ENCODE measurements around the gene NRXN2.
"Not testable (repeated sequence)": the region's sequence is repeated elsewhere in the genome, so short reads cannot be mapped to it uniquely, and the experiment has no call there.

The NRXN2 gene

DNA sequence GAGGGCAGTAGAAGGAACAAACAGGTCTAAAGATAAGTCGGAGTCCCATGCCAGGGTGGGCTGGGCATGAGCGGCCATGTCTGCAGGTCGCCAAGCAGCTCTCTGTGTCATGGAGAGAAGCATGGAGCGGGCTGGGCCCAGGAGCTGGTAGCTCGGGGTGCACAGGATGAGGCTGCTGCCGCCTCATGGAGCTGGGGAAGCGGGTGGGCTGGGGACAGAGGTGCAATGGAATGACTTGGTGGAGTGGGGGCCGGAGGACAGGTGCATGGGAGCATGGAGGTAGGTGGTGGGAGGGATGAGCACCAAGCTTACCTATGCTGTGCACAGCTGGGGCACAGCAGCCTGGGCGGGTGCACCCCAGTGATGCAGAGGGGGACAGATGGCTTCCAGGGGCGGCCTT lies 3.6 kb downstream of the NRXN2 start:
- no peak for DNase-seq

DNA sequence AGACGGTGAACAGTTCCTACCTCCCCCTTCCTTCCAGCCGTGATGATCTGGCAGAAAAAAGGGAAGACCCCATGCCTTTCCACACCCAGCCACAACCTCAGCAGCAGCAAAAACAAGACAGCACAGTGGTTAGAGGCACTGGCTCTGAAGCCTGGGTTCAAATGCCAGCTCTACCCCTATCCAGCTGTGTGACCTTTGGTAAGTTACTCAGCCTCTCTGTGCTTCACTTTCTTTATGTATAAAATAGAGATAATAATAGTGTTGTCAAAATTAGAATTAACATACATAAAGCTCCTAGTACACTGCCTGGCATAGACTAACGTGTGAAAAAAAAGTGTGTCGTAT lies 4.2 kb downstream of the NRXN2 start:
- DNase-seq, result no peak

DNA sequence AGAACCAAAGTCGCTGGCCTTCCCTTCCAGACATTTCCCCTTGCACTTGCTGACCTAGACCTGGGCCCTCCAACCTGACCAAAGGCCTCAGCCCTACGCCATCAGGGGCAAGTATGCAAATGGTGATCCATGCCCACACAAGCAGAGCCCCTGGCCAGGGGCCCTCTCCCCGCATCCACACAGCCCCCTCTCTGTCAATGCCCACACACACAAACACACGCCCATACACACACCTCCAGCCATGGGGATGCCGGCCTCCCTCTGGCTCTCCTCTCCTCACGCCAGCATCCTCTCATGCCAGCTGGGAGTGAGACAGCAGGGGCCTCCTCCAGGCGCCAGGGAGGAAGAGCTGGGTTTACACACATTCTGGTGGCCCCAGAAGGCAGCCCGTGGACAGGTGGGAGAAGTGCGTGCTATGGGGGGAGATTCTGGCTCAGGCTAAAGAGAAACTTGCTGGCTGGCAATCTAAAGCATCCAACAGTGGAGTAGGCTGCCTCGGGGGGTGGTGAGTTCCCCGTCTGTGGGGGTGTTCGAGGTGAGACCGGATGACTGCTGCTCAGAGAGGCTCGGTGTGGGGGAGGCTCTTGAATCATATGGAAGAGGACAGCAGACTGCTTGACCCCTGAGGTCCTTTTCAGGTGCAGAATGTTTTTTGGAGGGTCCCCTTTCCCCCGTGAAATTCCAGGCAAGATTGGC lies 4.8 kb downstream of the NRXN2 start:
- no peak for DNase-seq

DNA sequence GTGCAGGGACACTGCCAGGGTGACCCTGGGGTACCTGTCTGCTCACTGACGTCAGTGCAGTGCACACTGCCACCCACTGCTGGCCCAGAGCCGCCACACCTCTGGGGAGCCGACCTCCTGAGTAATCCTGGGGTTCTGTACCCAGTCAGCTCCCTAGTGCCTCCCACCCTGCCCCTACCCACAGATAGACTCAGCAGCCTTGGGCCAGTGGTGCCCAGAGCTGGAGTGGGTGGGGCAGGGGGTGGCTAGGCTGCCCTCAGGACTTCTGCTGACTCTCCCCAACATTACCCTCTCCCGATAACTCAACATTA lies 5.8 kb downstream of the NRXN2 start:
- no peak for DNase-seq

DNA sequence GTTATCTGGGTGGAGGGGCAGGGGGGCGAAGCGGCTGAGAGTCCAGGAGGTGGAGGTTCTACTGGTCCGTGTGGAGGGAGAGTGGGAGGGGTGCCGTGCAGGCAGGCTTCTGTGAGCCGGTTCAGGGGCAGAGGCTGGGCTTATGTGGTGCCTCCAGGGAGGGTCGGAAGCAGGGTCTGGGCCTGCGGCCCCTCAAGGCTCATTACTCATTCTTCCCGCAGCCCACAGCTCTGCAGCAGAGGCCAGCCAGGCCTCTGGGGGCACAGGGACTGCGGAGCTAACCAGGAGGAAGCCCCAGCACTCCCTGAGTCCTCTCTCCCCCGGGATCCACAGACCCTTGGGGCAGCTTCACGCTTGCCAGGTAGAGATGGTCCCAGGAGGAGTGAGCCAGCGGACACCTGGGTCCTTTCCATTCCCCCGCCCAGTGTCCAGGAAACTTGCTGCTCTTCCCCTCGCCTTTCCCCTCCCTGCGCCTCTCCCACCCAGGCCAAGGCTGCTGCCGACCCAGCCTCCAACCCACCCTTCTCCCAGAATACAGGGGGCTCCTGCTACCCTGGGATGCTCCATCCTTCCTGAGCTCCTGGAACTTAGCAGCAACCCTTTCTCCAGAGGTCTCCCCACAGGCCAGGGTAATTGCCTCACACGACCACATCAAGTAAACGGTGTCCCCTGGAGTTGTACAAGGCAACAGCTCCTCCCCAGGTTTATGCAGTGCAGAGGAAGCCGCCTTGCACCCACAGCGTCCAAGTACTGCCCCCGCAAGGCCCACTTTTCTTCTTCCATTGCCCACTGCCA lies 6.3 kb downstream of the NRXN2 start:
- DNase-seq, result no peak

DNA sequence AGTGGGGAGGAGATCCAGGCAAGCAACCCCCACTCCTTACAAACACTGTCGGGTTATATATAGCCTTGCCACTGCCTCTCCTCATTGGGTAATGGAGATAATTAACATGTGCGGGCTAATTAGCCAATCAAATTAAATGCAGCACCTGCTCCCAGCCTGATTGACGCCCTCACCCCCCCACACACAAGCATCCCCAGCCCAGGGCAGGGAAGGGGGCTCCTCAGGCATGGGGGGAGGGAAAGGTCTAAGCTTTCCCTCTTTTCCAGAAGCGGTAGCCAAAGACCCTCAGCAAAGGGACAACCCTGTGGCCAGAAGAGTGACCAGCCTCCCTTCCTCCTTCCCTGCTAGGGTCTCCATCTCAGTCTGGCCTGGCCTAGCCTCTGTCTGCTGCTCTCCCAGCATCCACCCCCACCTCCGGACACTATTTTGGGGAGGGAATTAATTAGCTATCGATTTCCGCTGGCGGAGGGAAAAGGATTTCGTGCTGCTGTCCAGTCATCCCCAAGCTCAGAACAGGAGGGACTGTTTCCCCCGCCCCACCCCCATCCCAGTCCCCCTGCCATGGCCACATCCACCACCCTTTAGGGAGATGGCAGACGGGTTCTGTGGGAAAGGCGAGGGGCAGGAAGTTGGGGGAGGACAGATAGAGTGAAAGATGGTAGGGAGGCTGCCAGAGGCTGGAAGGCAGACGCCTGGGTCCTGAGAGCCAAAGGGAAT lies 7.1 kb downstream of the NRXN2 start:
- no peak for DNase-seq

DNA sequence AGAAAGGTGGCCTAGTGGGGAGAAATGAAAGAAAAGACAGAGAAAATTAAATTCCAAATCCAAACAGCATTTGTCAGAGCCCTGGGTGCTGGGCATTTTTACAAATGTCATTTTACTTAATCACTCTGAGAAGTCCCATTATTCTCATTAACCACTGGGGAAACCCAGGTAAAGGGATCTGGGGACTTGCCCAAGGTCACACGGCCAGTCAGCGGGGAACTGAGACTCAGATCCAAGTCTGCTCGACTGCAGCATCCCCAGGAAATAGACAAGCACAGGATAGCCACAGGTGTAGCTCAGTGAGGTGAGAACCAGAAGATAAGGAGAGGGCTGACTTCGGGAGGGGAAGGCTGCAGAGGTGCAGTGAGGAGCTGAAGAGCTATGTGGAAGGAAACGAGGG lies 7.9 kb downstream of the NRXN2 start:
- no peak for DNase-seq

DNA sequence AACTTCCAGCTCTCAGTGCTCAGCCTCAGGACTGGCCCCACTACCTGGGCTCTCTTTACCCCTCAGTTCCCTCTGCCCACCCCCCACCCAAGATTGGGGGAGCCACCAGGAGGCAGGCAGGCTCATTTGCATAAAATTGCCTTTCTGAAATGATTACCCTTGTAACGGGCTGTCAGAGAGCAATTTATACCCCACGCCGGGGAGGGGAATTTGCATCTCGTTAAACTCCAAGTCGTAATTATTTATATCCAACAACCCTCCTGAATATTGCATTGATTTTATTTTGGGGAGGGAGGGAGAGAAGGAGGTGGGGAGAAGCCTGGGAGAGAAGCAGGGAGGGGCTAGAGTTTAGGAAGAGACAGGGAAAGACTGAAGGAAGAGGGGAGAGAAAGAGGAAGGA lies 8.3 kb downstream of the NRXN2 start:
- no peak for DNase-seq

DNA sequence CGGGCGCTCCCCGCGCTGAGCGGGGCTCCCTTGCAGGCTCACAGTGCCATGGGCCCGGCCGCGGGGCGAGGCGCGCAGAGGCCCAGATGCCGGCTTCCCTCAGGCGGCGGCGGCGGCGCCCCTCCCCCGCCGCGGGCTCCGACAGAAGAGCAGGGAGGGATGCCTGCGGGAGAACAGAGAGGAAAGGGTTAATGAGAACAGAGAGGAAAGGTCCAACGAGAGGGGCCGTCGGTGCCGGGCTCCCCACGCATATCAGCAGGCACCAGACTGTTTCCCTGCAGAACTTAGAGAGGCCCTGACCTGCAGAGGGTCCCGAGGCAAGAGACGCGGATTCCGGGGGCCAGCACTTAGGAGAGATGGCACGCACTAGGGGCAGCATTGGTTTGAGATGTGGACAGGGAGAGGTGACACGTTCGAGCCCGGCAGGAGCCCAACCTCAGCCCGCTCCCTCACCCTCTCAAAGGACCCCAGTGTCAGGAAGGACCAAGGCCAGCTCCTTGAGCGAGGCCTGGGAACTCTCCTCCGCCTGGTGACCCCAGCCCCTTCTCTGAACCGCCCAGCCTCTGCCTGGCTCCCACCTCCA lies 9.1 kb downstream of the NRXN2 start:
- no peak for DNase-seq

DNA sequence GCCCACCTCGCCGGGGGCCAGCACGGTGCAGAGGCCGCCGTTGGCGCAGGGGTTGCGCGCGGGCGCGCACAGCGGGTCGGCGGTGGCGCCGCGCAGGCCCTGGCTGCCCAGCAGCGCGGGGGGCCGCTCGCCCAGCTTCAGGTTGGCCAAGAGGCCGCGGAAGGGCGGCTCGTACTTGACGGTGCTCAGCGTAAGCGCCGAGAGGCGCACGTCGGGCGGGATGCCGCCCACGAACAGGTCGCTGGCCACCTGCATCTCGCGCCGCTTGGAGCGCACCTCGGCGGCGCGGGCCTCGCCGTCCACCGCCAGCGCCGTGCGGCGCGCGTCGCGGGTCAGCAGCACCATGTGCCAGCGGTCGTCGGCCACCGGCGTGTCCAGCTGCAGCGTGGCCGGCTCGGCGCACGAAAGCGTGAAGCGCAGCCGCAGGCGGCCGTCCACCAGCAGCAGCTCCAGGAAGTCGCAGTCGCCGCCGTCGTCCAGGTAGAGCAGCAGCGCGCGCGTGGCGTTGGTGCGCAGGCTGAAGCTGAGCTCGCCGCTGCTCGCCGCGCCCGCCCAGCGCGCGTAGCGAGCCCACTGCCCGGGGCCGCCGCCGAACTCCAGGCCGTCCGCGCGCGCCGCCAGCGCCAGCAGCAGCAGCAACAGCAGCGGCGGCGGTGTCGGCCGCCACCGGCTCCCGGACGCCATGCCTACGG lies 9.8 kb downstream of the NRXN2 start:
- DNase-seq, result no peak

DNA sequence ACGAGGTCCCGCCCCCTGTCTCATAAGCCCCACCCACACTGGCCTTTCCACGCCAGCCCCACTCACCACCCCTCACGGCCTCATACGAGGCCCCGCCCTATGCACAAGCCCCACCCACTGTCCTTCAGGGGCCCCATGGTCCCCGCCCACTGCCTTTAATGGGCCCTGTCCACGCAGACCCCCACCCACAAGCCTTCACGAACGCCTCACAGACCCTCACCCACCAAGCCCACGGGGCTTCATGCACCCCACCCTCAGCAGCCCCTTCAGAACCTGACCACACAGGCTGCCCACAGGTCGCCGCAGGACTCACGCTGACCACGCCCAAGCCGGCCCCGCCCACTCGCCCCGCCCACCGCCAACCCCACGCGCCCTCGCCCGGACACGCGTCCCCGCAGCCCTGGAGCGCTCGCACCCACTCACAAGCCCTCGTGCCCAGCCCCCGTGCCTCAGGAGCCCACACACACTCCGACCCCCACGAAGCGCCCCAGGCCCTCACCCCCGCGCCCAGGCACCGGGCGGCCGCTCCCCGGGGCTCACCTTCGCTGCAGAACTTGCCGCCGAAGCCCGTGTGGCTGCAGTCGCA lies 10.5 kb downstream of the NRXN2 start:
- DNase-seq, result no peak

DNA sequence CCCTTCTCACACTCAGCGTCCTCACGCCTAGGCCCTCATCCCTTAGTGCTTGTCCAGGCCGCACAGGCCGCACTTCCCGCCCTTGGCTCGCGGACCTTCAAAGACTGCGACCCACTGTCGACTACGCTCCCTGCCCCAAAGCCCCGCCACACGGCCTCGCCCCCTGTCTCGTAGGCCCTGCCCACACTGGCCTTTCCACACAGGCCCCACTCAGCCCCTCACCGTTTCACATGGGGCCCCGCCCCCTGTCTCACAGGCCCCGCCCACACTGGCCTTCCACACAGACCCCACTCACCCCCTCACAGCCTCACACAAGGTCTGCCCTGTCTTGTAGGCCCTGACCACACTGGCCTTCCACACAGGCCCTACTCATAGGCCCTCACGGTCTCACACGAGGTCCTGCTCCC lies 11.0 kb downstream of the NRXN2 start:
- no peak for DNase-seq

DNA sequence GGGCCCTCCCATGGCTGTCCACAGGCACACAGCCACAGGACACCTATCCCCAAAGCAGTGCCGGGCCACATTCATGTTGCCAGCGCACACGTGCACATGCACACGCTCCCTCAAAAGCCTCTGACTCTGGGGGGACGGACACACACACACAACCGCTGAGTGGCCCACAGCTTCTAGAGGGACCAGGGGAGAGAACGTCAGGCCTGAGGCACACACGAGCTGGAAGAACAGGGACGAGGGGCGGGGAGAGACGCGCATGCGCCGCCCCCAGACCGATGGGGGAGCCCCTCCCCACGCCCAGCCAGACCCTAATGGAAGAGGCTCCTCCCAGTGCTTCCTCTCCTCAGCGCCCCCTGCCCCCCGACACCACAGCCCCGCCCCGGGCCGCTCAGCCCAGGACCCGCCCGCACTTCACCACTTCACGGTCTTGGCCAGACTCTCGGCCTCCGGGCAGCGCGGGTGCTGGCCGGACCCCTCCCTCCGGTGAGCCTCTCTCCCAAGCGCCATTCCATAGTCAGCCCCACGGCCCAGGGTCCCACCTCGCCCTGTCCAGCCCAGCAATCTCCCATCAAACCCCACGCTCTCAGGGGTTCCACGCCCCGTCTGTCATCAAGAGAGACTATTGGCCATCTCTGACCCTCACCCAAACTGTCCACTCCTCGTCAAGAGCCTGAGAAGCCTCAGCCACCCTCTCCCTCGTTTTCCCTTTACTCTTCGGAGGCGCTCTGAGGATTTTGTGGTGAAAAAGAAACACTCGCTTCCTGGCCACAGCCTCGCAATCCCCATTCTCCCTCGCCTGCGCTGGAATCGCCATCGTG lies 11.7 kb downstream of the NRXN2 start:
- DNase-seq, result no peak

DNA sequence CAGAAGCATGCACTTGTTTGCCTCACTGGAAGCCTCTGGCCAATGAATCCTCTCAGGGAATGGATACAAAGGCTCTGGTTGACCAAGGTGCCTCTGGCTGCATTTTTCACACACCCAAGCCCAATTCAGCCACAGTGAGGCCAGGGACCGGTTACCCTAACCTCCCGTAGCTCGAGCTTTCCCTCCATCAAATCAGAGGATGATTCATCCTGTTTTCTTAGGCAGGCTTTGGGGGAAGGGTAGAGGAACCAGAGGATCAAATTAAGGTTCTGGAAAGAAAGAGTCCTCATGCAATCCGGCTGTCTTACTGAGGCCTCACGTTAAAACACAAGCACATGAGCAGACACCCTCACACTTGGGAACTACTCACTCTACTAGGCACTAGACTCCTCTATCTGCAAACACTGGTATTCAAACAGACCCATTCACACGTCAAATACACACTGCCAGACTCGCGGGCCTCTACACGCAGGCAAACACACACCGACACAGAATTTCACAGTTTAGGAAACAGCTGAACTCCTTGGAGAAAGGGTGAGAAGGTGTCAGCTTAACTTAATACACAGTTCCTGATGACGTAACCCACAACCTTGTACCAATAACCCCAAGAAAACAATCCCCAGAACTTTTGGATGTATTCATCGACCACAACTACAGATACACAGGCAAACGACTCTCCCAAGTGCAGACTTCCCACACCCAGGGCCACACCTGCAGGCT lies 12.4 kb downstream of the NRXN2 start:
- DNase-seq, result no peak

DNA sequence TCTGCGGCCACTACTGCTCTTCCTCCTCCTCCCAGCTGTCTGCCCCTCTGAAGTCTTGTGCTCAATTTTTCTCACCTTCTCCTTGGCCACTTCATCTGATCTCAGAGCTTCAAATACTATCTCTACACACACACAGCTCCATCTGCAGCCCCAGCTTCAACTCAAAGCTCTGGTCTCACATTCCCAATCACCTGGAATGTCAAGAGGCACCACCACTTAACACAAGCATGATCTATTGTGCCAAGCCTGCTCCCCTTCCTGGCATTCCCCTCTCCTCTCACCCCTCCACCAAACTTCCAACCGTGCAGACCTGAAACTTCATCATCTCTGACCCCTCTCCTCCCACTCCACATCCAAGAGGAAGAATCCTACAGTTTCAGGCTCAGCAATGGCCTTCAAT lies 17.5 kb downstream of the NRXN2 start:
- no peak for DNase-seq

DNA sequence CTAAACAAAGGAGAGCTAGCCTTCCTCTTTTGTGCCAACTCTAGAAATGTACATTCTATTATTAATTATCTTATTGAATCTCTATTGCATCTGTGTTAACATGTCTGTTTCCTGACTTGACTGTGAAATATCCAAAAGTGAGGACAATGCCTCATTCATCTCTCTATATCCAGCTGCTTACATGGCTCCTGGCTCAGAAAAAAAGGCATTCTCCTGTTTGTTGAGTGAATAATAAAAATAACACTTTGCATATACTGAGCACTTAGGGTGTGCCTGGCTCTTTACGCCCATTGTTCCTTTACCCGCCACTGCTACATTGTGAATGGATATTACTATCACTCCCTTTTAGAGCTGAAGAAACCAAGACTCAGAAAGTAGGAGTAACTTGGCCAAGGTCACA lies 19.9 kb downstream of the NRXN2 start:
- DNase-seq, result no peak

DNA sequence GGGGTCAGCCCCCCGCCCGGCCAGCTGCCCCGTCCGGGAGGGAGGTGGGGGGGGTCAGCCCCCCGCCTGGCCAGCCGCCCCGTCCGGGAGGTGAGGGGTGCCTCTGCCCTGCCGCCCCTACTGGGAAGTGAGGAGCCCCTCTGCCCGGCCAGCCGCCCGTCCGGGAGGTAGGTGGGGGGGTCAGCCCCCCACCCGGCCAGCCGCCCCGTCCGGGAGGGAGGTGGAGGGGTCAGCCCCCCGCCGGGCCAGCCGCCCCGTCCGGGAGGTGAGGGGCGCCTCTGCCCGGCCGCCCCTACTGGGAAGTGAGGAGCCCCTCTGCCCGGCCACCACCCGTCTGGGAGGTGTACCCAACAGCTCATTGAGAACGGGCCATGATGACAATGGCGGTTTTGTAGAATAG lies 21.0 kb downstream of the NRXN2 start:
- not testable (repeated sequence) for DNase-seq

DNA sequence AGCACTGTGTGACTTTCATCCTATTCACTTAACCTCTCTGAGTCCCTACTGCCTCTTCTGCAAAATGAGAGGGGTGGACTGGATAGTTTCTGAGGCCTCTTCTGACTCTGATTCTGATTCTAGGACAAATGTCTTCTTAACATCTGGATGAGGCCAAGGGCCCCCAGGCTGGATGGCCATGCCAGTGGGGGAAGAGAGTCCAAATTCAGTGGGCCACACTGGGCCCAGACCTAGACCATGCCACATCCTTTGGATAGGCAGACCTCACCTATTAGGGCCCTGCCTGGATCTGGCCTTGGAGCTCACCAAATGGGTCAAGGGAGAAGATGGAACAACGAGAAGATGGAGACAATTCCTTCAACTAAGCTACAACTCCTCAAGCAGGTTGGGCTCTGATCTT lies 24.6 kb downstream of the NRXN2 start:
- DNase-seq, result no peak

DNA sequence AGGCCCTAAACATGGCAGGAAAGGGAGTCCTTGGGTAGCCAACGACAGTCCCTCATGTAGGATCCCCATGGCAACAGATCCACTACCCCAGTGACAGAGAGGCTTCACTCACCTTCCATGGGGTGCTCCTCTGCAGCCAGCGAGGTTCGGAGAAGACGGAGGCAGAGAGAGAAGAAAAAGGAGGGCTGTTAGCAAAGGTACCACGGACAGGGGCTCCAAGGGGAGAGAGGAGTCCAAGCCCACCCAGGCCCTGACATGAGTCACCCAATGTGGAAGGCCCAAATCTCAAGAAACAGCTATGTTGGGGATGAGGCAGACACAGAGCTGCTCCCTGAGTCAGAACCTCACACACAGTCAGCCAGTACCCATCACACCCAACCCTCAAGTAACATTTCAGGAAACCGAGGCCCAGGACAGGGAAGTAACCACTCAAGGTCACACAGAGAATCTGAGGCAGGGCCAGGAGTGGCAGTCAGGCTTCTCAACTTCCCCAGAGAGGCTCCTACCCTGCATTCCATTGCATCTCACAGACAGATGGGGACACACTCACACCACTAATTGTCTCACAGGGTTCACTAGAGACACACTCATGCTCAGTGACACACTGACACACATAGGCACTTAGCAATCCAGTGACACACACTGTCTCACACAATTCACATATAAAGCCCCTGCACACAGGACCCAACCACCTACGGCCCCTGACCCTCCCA lies 25.2 kb downstream of the NRXN2 start:
- DNase-seq, result no peak

DNA sequence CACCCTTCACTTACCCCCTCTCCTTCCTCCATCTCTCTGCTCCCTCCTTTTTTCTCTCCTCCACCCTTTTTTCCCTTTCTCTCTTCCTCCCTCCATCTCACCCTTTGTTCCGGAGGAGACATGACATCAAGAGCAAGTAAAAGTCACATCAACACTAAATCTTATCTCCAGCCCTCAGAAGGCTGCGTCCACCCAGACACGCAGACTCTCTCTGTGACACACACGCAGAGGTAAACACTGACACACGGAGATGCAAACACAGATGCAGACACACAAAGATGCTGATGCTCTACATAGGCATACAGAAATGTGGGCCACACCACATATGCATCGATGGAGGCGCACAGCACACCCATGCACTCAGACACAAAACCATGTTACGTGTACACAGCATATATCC lies 27.0 kb downstream of the NRXN2 start:
- no peak for DNase-seq

DNA sequence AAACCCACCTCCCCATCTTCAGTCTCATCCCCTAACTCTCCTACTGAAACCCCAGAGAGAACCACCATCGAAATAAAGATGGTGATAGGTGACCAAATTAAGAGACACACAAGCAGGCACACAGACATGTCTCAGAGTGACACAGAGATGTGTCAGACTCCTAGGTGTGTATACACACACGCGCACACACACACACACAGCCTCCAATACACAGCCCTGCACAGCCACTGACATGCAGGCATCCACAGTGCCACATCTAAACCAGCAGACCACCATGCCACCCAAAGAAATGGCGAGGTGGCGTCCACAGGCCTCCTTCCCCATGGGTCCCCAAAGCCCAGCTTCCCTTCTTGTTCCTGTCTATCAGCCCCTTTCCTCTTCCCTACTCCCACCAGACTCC lies 27.4 kb downstream of the NRXN2 start:
- no peak for DNase-seq
